OCI-LY7 (cell line): ENCODE data around the gene DPF3. TPM values are rescaled to one million over a fixed set of nuclear protein-coding genes. Genes with fewer than 3 reads are reported as not detected.

Source experiments
- BruUV-seq: library from RNA; stranded (reverse); fragments of 400-500 nt; replicated peaks from 2 replicates; lab custom pipeline; 2021; lab: Mats Ljungman, UMichigan
- CTCF ChIA-PET: fragments of 300-600 bp; sonication (Branson Sonifier 250); formaldehyde crosslinking; loops from one replicate; lab custom pipeline; 2022; ENCODE audit warnings: antibody characterized with exemption; ENCODE audit not compliant: unreplicated experiment; lab: Charles Lee
- POLR2A ChIA-PET: fragments of 300-600 bp; sonication (Branson Sonifier 250); formaldehyde crosslinking; loops from one replicate; lab custom pipeline; 2022; ENCODE audit warnings: antibody characterized with exemption; lab: Charles Lee
- DNase-seq: peaks from one replicate; pipeline ENCODE4 v3.0.0-alpha.2; 2015; ENCODE audit warnings: low spot score
- H2AFZ ChIP-seq: fragments of 200-600 bp; sonication (generic), shearing (Covaris generic); 2 replicates; pipeline ENCODE4 v1.6.1; 2014; ENCODE audit warnings: mild to moderate bottlenecking, antibody characterized with exemption, low read length, moderate library complexity
- H3K27ac ChIP-seq: fragments of 200-600 bp; sonication (generic); 2 replicates; pipeline ENCODE4 v1.5.1; 2014; ENCODE audit warnings: mixed run types, low read depth, mild to moderate bottlenecking, moderate library complexity, low read length, inconsistent platforms; ENCODE audit not compliant: poor library complexity, severe bottlenecking
- H3K36me3 ChIP-seq: fragments of 200-600 bp; sonication (generic); 2 replicates; pipeline ENCODE4 v1.6.1; 2014; ENCODE audit warnings: mild to moderate bottlenecking, antibody characterized with exemption, low read length, moderate library complexity, mixed read lengths; ENCODE audit not compliant: insufficient read depth
- H3K4me1 ChIP-seq: fragments of 200-600 bp; sonication (generic); 2 replicates; pipeline ENCODE4 v1.5.1; 2014; ENCODE audit warnings: mild to moderate bottlenecking, low read length; ENCODE audit not compliant: insufficient read depth, poor library complexity, severe bottlenecking
- H3K4me2 ChIP-seq: fragments of 200-600 bp; sonication (generic); 2 replicates; pipeline ENCODE4 v1.6.1; 2014; ENCODE audit warnings: mild to moderate bottlenecking, low read length
- H3K4me3 ChIP-seq: fragments of 200-600 bp; sonication (generic); 2 replicates; pipeline ENCODE4 v1.5.1; 2014; ENCODE audit warnings: mild to moderate bottlenecking, low read depth, low read length; ENCODE audit not compliant: poor library complexity, severe bottlenecking
- H3K79me2 ChIP-seq: fragments of 200-600 bp; sonication (generic); 2 replicates; pipeline ENCODE4 v1.6.1; 2016; ENCODE audit warnings: low read depth, mild to moderate bottlenecking, low read length, moderate library complexity, mixed read lengths; ENCODE audit not compliant: insufficient read depth
- H3K9me2 ChIP-seq: fragments of 200-600 bp; sonication (generic); 2 replicates; pipeline ENCODE4 v1.6.1; 2016; ENCODE audit warnings: mild to moderate bottlenecking, low read length, mixed read lengths; ENCODE audit not compliant: insufficient read depth
- H3K9me3 ChIP-seq: fragments of 200-600 bp; sonication (generic); 2 replicates; pipeline ENCODE4 v1.6.1; 2014; ENCODE audit warnings: mild to moderate bottlenecking, mixed run types, low read length, mixed read lengths
- H4K20me1 ChIP-seq: fragments of 200-600 bp; sonication (generic); 2 replicates; pipeline ENCODE4 v1.6.1; 2014; ENCODE audit warnings: mild to moderate bottlenecking, antibody characterized with exemption, low read length, moderate library complexity, mixed read lengths; ENCODE audit not compliant: insufficient read depth
- EZH2phosphoT487 ChIP-seq: fragments of 200-600 bp; sonication (generic); IDR thresholded peaks from 2 replicates; pipeline ENCODE4 v1.6.1; 2018; ENCODE audit warnings: low read depth, borderline replicate concordance, mild to moderate bottlenecking, mixed run types, antibody characterized with exemption, low read length, moderate library complexity, mixed read lengths
- intact Hi-C: fragments of 100-400 bp; cut with micrococcal nuclease; formaldehyde crosslinking; loops from one replicate; pipeline ENCODE4 v1.10.0; 2022; ENCODE audit not compliant: unreplicated experiment
- total RNA-seq, 2 experiments: library from RNA; depleted of rRNA in 1 of 2; stranded (reverse); fragments of >200 nt in 1 of 2; shearing (Covaris generic) in 1 of 2; gene quantifications; 2 replicates each; pipeline ENCODE4 v1.2.3, GENCODE V29; 2014 to 2022
- TF ChIP-seq, protein P1 (sequence below): fragments of 200-600 bp; sonication (generic); conservative IDR thresholded peaks from 2 replicates; pipeline ENCODE4 v1.5.1; 2014; ENCODE audit warnings: mild to moderate bottlenecking, antibody characterized with exemption, low read length, moderate library complexity, mixed read lengths

The DPF3 gene
- total RNA-seq, 2 experiments from 2014 or later = 0.42 TPM; not detected in 1

DNA sequence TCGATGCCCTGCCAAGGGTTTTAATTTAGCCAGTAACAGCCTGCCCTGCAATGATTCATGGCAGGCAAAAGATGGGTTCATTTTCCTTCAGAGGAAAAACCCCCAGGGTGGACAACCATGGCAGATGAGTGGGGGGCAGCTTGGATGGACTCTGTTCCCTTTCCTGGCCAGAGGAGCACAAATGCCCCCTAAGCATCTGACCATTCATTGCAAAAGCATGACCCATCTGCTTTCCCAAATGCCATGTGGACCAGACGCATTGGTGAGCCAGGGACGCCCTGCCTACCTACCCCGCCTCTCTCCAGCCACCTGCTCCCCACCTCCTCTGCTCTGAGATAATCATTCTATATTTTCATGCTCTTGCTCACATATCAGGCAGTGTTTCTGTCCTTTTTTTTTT is 281.9 kb downstream of the DPF3 start:
- Histone ChIP-seq H2AFZ (no peak overlapping the region), H3K4me1 (no peaks in the 10 kb centered on the region), H4K20me1 (no peaks in the 10 kb centered on the region), H3K9me2 (no peaks in the 10 kb centered on the region), H3K27ac (no peak overlapping the region), H3K79me2 (no peaks in the 10 kb centered on the region), H3K4me2 (no peak overlapping the region), H3K9me3 (no peaks in the 10 kb centered on the region), H3K36me3 (no peaks in the 10 kb centered on the region), H3K4me3 (no peak overlapping the region)
- TF ChIP-seq, protein P1, sequence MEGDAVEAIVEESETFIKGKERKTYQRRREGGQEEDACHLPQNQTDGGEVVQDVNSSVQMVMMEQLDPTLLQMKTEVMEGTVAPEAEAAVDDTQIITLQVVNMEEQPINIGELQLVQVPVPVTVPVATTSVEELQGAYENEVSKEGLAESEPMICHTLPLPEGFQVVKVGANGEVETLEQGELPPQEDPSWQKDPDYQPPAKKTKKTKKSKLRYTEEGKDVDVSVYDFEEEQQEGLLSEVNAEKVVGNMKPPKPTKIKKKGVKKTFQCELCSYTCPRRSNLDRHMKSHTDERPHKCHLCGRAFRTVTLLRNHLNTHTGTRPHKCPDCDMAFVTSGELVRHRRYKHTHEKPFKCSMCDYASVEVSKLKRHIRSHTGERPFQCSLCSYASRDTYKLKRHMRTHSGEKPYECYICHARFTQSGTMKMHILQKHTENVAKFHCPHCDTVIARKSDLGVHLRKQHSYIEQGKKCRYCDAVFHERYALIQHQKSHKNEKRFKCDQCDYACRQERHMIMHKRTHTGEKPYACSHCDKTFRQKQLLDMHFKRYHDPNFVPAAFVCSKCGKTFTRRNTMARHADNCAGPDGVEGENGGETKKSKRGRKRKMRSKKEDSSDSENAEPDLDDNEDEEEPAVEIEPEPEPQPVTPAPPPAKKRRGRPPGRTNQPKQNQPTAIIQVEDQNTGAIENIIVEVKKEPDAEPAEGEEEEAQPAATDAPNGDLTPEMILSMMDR = no peak
- no peak for TF ChIP-seq EZH2phosphoT487
- DNase-seq = no peak
- ChIA-PET POLR2A (no interaction called here), CTCF (no interaction called here)
- no TSS peak for BruUV-seq
- intact Hi-C loops = no loop called here

- TF ChIP-seq, protein P1 = no peak
- TF ChIP-seq EZH2phosphoT487 = no peak
Observed at GRCh38 chr14:72611506-72611905, 282.4 kb downstream of the DPF3 start.

DNA sequence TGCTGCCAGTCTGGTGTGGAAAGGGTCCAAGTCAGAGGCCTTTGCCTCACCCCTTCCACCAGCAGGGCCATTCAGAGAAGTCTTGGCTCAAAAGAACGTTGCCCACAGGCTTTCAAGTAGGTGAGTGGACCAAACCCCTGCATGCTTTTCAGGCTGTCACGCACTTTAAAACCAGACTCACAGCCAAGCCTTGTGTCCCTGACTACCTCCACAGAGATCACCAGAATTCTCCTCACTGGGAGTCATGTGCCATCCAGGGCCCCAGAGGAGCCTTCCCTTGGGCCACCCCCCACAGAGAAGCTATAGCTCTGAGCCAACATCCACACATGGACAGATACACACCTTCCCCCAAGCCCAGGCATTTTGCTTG is 283.1 kb downstream of the DPF3 start:
- CTCF ChIA-PET = no interaction called here
- no TSS peak for BruUV-seq
- POLR2A ChIA-PET = no interaction called here

More at GRCh38 chr14:72611506-72611905, 282.4 kb downstream of the DPF3 start:
- ChIA-PET CTCF (no interaction called here), POLR2A (no interaction called here)
- H3K27ac ChIP-seq = no peak overlapping the region
- H3K9me3 ChIP-seq = no peaks in the 10 kb centered on the region
- no peak overlapping the region for H3K4me3 ChIP-seq
- no peaks in the 10 kb centered on the region for H3K9me2 ChIP-seq
- no TSS peak for BruUV-seq
- H2AFZ ChIP-seq = no peak overlapping the region
- no peaks in the 10 kb centered on the region for H3K79me2 ChIP-seq
- intact Hi-C loops = no loop called here
- no peaks in the 10 kb centered on the region for H4K20me1 ChIP-seq
- H3K4me1 ChIP-seq = no peaks in the 10 kb centered on the region
- H3K4me2 ChIP-seq = no peak overlapping the region
- no peaks in the 10 kb centered on the region for H3K36me3 ChIP-seq
- DNase-seq = no peak

More for the DNA sequence above, 283.1 kb downstream of the DPF3 start:
- TF ChIP-seq, protein P1 = no peak
- no peak for TF ChIP-seq EZH2phosphoT487
- H3K4me3 ChIP-seq = no peak overlapping the region
- no peak overlapping the region for H3K4me2 ChIP-seq
- DNase-seq = no peak
- H3K79me2 ChIP-seq = no peaks in the 10 kb centered on the region
- no peaks in the 10 kb centered on the region for H3K9me3 ChIP-seq
- H2AFZ ChIP-seq = no peak overlapping the region
- no peaks in the 10 kb centered on the region for H3K36me3 ChIP-seq
- intact Hi-C loops = no loop called here
- no peaks in the 10 kb centered on the region for H4K20me1 ChIP-seq
- H3K9me2 ChIP-seq = no peaks in the 10 kb centered on the region
- no peaks in the 10 kb centered on the region for H3K4me1 ChIP-seq
- no peak overlapping the region for H3K27ac ChIP-seq
